Measurements from ENCODE around the gene PLCD3.
A peak's percentile ranks its signal among the peaks of the same experiment; 100 is the strongest.

GRCh38 chr17:45060797-45061605 is 71.3 kb downstream of the PLCD3 start, which contains the start of gene NMT1:
- TF ChIP-seq ZNF274 (IDR thresholded peaks at IDR 0.05; ENCODE audit: low read depth, low read length) (no peak), YY1 (IDR thresholded peaks at IDR 0.05; ENCODE audit: insufficient read depth, insufficient read length) (peak; percentile 93)

All from NT2/D1 (cell line).